ENCODE data around the gene FLRT3. TPM values are rescaled to one million over a fixed set of nuclear protein-coding genes. Genes with fewer than 3 reads are reported as not detected.
A peak's percentile ranks its signal among the peaks of the same experiment; 100 is the strongest.

FLRT3 gene
- total RNA-seq, 1 donor from 2014 or later, result 6.3 TPM

GRCh38 chr20:14341801-14342200 is 4.4 kb upstream of the FLRT3 start:
- H3K9me3 Mint-ChIP-seq (ENCODE audit: unreplicated experiment), result no peaks in the 10 kb centered on the region
- peaks cover 3% of the 10 kb centered on the region for H3K4me1 Mint-ChIP-seq (ENCODE audit: unreplicated experiment)
- H3K27me3 Mint-ChIP-seq (ENCODE audit: unreplicated experiment), result peaks cover 1% of the 10 kb centered on the region
- no peak for DNase-seq (ENCODE audit: low spot score)
- no peak overlapping the region for H3K27ac Mint-ChIP-seq (ENCODE audit: unreplicated experiment)
- H3K4me3 Mint-ChIP-seq (ENCODE audit: unreplicated experiment), result no peak overlapping the region
- no peaks in the 10 kb centered on the region for H3K36me3 Mint-ChIP-seq (ENCODE audit: low read depth, unreplicated experiment)
- no peak for TF ChIP-seq CTCF (IDR thresholded peaks at IDR 0.05; ENCODE audit: unreplicated experiment)

GRCh38 chr20:14336686-14337085 is 726 bp downstream of the FLRT3 start:
- no peak for DNase-seq (ENCODE audit: low spot score)
- no peaks in the 10 kb centered on the region for H3K9me3 Mint-ChIP-seq (ENCODE audit: unreplicated experiment)
- peaks cover 6% of the 10 kb centered on the region for H3K4me1 Mint-ChIP-seq (ENCODE audit: unreplicated experiment)
- no peaks in the 10 kb centered on the region for H3K36me3 Mint-ChIP-seq (ENCODE audit: low read depth, unreplicated experiment)
- H3K27me3 Mint-ChIP-seq (ENCODE audit: unreplicated experiment), result peaks cover 1% of the 10 kb centered on the region
- no peak overlapping the region for H3K27ac Mint-ChIP-seq (ENCODE audit: unreplicated experiment)
- TF ChIP-seq CTCF (IDR thresholded peaks at IDR 0.05; ENCODE audit: unreplicated experiment), result no peak
- peak overlapping the region; percentile 68 for H3K4me3 Mint-ChIP-seq (ENCODE audit: unreplicated experiment)

- H3K9me3 Mint-ChIP-seq (ENCODE audit: unreplicated experiment), result no peaks in the 10 kb centered on the region
- TF ChIP-seq CTCF (IDR thresholded peaks at IDR 0.05; ENCODE audit: unreplicated experiment), result no peak
- no peaks in the 10 kb centered on the region for H3K27me3 Mint-ChIP-seq (ENCODE audit: unreplicated experiment)
- H3K4me3 Mint-ChIP-seq (ENCODE audit: unreplicated experiment), result no peak overlapping the region
- peaks cover 6% of the 10 kb centered on the region for H3K4me1 Mint-ChIP-seq (ENCODE audit: unreplicated experiment)
- DNase-seq (ENCODE audit: low spot score), result no peak
- H3K36me3 Mint-ChIP-seq (ENCODE audit: low read depth, unreplicated experiment), result no peaks in the 10 kb centered on the region
- H3K27ac Mint-ChIP-seq (ENCODE audit: unreplicated experiment), result no peak overlapping the region
These were observed 2.4 kb downstream of the FLRT3 start for GRCh38 chr20:14335052-14335451.

GRCh38 chr20:14334306-14334930 is 3.0 kb downstream of the FLRT3 start:
- H3K4me1 Mint-ChIP-seq (ENCODE audit: unreplicated experiment), result peaks cover 6% of the 10 kb centered on the region
- no peaks in the 10 kb centered on the region for H3K9me3 Mint-ChIP-seq (ENCODE audit: unreplicated experiment)
- no peaks in the 10 kb centered on the region for H3K27me3 Mint-ChIP-seq (ENCODE audit: unreplicated experiment)
- peak; percentile 42 for TF ChIP-seq CTCF (IDR thresholded peaks at IDR 0.05; ENCODE audit: unreplicated experiment)
- H3K36me3 Mint-ChIP-seq (ENCODE audit: low read depth, unreplicated experiment), result no peaks in the 10 kb centered on the region
- no peak overlapping the region for H3K4me3 Mint-ChIP-seq (ENCODE audit: unreplicated experiment)
- no peak overlapping the region for H3K27ac Mint-ChIP-seq (ENCODE audit: unreplicated experiment)
- peak; percentile 30 for DNase-seq (ENCODE audit: low spot score)

GRCh38 chr20:14333721-14334120 is 3.7 kb downstream of the FLRT3 start:
- Mint-ChIP-seq H3K4me1 (ENCODE audit: unreplicated experiment) (peaks cover 6% of the 10 kb centered on the region), H3K27me3 (ENCODE audit: unreplicated experiment) (no peaks in the 10 kb centered on the region), H3K36me3 (ENCODE audit: low read depth, unreplicated experiment) (no peaks in the 10 kb centered on the region), H3K4me3 (ENCODE audit: unreplicated experiment) (no peak overlapping the region), H3K27ac (ENCODE audit: unreplicated experiment) (no peak overlapping the region), H3K9me3 (ENCODE audit: unreplicated experiment) (no peaks in the 10 kb centered on the region)
- TF ChIP-seq CTCF (IDR thresholded peaks at IDR 0.05; ENCODE audit: unreplicated experiment), result no peak
- no peak for DNase-seq (ENCODE audit: low spot score)

Measured in endothelial cell (in vitro differentiated cells).